DOHH2 (cell line): ENCODE results near the gene MAX.

ENCODE experiments used
- H3F3A ChIP-seq: fragments of 200-600 bp; sonication (generic), shearing (Covaris generic); 2 replicates; pipeline ENCODE4 v1.6.0; 2016; ENCODE audit warnings: antibody characterized with exemption, mild to moderate bottlenecking; ENCODE audit not compliant: control insufficient read depth, insufficient read depth
- H3K27ac ChIP-seq: fragments of 200-600 bp; sonication (generic); 2 replicates; pipeline ENCODE4 v1.5.1; 2014; ENCODE audit warnings: low read depth, mild to moderate bottlenecking, low read length, moderate library complexity
- H3K27me3 ChIP-seq: fragments of 200-600 bp; sonication (generic); 2 replicates; pipeline ENCODE4 v1.6.1; 2014; ENCODE audit warnings: mild to moderate bottlenecking, low read length, mixed read lengths; ENCODE audit not compliant: control insufficient read depth
- H3K36me3 ChIP-seq: fragments of 200-600 bp; sonication (generic); 2 replicates; pipeline ENCODE4 v1.6.1; 2014; ENCODE audit warnings: mild to moderate bottlenecking, low read length, moderate library complexity, mixed read lengths; ENCODE audit not compliant: control insufficient read depth
- H3K4me1 ChIP-seq: fragments of 200-600 bp; sonication (generic); 2 replicates; pipeline ENCODE4 v1.6.1; 2014; ENCODE audit warnings: mild to moderate bottlenecking, low read length, mixed read lengths; ENCODE audit not compliant: control insufficient read depth
- H3K4me2 ChIP-seq: fragments of 200-600 bp; sonication (generic); 2 replicates; pipeline ENCODE4 v1.6.0; 2014; ENCODE audit warnings: mild to moderate bottlenecking, low read length, moderate library complexity
- H3K4me3 ChIP-seq: fragments of 200-600 bp; sonication (generic); 2 replicates; pipeline ENCODE4 v1.5.1; 2014; ENCODE audit warnings: mild to moderate bottlenecking, low read length, mixed read lengths
- H3K79me2 ChIP-seq: fragments of 200-600 bp; sonication (generic); 2 replicates; pipeline ENCODE4 v1.6.1; 2014; ENCODE audit warnings: mild to moderate bottlenecking, low read length, mixed read lengths; ENCODE audit not compliant: control insufficient read depth
- H3K9me2 ChIP-seq: fragments of 200-600 bp; sonication (generic); replicated peaks from 2 replicates; pipeline ENCODE4 v1.6.1; 2014; ENCODE audit warnings: mild to moderate bottlenecking, low read length, mixed read lengths; ENCODE audit not compliant: control insufficient read depth
- H3K9me3 ChIP-seq: fragments of 200-600 bp; sonication (generic); 2 replicates; pipeline ENCODE4 v1.6.1; 2014; ENCODE audit warnings: antibody characterized with exemption, low read length, mixed read lengths; ENCODE audit not compliant: control insufficient read depth, insufficient read depth
- H4K20me1 ChIP-seq: fragments of 200-600 bp; sonication (generic); 2 replicates; pipeline ENCODE4 v1.6.0; 2014; ENCODE audit warnings: low read depth, mild to moderate bottlenecking, antibody characterized with exemption, low read length, moderate library complexity; ENCODE audit not compliant: control insufficient read depth, insufficient read depth
- CTCF ChIP-seq: fragments of 200-600 bp; sonication (generic); IDR thresholded peaks from one replicate; pipeline ENCODE4 v1.5.1; 2014; ENCODE audit warnings: antibody characterized with exemption, mild to moderate bottlenecking, low read depth, low read length; ENCODE audit not compliant: poor library complexity, severe bottlenecking
- EZH2phosphoT487 ChIP-seq: fragments of 200-600 bp; sonication (generic); IDR thresholded peaks from 2 replicates; pipeline ENCODE4 v1.6.1; 2017; ENCODE audit warnings: borderline replicate concordance, mild to moderate bottlenecking, antibody characterized with exemption, low read length, moderate library complexity, mixed read lengths

Gene MAX

GRCh38 chr14:65025818-65026217 lies 76.5 kb downstream of the MAX start:
- Histone ChIP-seq H3K79me2 (no peaks in the 10 kb centered on the region), H4K20me1 (no peaks in the 10 kb centered on the region), H3K4me1 (no peaks in the 10 kb centered on the region), H3K9me2 (no peaks in the 10 kb centered on the region), H3K4me3 (no peak overlapping the region), H3K27me3 (no peaks in the 10 kb centered on the region), H3K9me3 (no peaks in the 10 kb centered on the region), H3K36me3 (peaks cover 6% of the 10 kb centered on the region; the same call in 1 of the 2 replicates), H3K4me2 (no peak overlapping the region), H3F3A (no peaks in the 10 kb centered on the region), H3K27ac (no peak overlapping the region)
- TF ChIP-seq EZH2phosphoT487 (no peak), CTCF (no peak)
